ENCODE data around the gene CSNK1D.
"Not testable (repeated sequence)": the region's sequence is repeated elsewhere in the genome, so short reads cannot be mapped to it uniquely, and the experiment has no call there.

The CSNK1D gene

DNA sequence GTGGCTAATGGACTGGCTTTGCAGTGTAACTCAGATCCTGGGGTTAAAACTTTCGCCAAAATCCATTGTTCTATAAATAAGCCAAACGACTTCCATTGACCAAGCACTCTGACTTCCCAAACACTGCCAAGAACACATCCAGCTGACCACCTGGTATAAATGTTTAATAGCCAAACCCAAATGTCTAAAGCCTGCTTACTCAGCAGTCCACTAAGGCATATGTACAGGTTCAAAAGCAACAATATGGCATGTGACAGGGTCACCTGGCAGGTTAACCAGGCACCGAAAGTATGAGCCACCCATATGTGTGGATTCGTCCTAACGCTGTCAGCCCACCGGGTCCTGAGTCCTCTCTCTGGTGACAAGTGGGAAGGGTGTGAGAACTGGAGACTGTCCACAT lies 2.1 kb downstream of the CSNK1D start:
- no peak for DNase-seq

DNA sequence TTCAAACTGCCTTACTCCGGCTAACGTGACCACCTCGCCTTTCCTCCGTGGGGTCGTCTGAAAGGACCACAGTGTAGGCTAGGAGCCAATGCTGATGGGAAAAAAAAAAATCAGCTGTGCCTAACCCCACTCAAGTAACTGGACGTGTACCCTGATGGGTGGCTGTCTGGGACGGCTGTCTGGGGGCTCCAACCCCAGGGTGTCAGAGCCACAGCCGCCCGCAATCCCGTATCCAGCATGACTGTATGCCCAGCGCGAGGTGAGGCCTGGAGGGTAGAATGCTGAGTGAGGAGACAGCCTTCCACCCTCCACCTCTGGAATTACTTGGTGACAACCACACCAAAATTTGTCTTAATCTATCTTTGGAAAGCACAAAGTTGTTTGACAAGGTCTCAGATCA lies 2.8 kb downstream of the CSNK1D start:
- DNase-seq = no peak

DNA sequence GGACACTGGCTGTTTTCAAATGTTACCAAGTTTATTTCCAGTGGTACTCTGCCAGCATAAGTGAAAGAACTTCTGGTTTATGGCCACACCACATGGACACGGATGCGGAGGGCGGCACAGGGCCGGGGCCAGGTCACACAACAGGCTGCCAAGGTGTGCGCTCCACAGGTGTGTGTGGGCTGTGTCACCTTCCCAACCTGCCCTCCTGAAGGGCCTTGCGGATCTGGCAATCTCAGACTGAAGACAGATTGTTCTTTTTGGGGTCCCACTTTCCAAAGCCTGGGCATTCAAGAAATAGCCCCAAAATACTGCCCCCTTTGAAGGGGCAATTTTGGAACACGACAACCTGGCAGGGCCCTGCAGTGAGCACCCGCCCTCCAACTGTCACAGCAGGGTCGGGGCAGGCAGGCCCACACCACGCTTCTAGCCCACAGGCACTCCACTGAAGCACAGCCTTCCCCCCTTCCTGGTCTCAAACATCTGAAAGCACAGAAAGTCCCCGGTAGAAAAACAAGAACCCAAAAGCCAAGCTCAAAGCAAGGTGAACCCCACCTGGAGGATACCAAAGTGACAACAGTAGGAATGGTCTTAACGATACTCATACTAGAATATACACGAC lies 3.5 kb downstream of the CSNK1D start:
- DNase-seq = no peak

DNA sequence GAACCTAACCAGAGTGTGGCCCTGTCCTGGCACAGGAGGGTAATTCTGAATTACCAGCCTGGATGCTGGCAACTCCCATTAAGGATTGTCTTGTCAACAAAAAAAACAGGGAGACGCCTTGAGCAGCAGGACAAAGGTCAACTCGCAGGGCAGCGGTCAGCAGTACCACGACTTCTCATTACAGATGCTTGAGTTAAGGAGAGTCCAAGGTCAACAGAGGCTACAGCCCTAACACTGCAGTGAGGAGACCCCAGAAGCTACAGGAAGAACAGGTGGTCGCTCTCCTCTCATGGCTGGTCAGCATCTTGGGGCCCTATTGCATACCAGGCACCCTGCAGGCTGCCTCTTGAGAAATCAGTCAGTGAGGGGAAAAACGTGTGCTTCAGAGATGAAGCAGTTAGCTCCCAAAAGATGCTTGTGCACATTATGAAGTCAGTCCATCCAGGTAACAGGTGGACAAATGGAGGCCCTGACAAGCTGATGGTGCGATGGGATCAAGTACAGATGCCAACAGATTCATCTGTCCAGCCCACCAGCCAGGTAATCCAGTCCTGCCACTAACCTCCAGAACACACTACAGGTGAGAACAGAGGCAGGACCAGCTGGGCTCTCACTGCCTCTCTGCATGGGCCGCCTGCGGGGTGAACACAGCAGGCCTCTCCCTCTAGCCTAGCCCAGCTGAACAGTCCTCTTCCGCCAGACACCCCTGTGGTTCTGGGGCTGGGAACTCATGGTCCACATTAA lies 4.2 kb downstream of the CSNK1D start:
- no peak for DNase-seq

DNA sequence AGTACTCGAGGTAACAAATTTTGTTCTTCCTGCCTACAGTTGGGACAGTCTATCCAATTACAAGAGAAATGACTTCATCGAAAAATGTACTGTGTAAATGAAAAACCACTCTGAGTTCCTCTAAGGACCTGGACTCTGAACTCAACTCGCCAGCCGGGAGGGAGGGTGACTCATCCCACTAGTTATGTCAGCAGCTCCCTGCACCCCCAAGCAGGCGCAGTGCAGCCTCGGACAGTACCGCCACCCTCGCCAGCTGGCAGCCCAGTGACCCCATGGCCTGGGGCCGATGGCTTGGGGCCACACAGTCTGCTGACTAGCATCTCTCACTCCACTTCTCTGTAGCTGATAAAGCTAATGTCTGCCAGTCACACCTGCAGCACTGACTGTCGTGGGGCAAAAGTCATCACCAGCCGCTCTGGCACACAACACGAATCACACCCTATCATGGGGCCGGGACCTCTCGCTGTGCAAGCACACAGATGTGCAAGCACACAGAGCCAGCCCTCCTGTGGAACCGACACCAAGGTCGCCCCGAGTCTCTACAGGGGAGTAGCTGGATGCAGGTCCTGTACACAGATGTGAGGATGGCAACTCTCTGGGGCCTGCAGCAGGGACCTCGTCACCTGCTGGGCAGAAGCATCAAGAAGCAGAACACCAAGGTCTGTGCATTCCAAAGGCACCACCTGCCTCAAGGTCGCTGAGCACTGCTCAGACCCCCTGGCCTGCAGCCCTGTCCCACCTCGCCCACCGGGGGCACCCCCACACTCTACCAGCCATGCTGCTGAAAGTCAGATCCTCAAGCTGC lies 5.7 kb downstream of the CSNK1D start:
- DNase-seq = no peak

DNA sequence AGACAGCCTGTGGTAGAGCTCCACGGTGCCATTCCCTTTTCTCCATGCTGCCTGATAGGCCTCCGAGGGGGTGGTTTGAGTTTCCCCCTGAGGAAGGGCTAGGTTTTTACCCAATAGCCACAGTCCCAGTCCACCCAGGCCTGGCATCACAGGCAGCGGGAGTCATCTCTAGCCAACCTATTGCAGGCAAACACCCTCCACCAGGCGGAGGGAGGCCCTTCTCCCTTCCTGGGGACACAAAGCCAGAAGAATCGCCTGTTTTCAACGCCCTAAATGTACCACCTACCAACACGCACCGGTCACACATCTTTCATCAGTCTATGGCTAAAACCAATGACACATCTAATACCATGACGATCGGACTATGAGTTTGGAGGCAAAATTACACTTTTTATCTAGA lies 7.4 kb downstream of the CSNK1D start:
- no peak for DNase-seq

DNA sequence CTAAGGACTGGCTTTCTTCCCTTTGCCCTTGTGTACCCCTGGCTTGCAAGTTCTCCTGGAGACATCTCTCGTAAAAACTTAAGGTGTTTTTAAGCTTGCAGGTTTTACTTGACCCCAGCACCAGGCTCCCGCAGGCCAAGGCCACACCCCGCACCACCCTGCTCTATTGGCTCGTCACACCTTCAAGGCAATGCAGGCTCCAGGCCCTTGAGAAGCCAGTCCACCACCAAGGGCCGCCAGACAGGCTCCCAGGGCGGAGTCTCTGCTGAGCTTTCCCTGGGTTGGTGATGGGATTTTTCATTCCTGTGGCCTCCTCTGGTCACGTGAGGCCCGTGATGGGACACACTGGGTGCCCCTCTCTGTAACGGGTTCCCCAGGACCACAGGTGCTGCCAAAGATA lies 9.9 kb downstream of the CSNK1D start:
- no peak for DNase-seq

DNA sequence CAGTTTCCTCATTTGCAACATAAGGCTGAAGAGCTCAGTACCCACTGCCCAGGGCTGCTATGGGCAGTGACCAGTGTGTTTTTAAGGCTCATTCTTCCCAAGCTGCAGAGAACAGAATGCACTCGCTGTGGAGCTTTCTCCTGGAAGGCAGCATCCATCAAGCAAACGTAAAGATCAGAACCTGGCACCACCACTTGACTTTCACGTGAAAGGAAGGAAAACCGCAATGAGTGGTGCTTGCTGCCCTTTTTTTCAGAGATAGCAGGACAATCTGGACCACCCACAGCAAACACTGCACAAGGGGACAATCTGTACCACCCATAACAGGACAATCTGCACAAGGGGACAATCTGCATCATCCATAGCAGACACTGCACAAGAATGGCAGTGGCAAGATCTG lies 11.2 kb downstream of the CSNK1D start:
- no peak for DNase-seq

DNA sequence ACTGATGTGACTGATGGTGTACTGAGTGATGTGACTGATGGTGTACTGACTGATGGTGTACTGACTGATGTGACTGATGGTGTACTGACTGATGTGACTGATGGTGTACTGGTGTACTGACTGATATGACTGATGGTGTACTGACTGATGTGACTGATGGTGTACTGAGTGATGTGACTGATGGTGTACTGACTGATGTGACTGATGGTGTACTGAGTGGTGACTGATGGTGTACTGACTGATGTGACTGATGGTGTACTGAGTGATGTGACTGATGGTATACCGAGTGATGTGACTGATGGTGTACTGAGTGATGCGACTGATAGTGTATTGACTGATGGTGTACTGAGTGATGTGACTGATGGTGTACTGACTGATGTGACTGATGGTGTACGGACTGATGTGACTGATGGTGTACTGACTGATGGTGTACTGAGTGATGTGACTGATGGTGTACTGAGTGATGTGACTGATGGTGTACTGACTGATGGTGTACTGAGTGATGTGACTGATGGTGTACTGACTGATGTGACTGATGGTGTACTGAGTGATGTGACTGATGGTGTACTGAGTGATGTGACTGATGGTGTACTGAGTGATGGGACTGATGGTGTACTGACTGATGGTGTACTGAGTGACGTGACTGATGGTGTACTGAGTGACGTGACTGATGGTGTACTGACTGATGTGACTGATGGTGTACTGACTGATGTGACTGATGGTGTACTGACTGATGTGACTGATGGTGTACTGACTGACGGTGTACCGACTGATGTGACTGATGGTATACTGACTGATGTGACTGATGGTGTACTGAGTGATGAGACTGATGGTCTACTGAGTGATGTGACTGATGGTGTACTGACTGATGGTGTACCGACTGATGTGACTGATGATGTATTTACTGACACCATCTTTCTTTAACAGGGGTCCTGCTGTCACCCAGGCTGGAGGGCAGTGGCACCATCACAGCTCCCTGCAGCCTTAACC lies 13.2 kb downstream of the CSNK1D start:
- DNase-seq = not testable (repeated sequence)

DNA sequence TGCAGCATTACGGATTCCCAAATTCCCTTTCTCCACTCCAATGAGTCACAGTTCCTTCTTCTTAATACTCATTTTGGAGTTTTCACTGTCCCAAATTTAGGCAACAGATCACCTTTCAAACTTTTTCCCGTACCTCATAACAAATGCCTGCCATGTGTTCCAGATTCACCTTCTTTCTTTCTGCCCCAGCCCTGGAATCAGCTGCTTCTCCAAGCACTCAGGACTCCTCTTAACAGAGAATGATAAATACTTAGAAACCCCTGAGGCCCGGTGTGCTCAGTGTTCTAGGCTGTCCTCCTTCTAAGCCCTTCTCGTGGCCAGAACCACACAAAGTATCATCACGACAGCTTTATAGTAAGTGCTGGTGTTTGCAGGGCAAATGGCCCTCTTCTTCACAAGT lies 14.9 kb downstream of the CSNK1D start:
- no peak for DNase-seq

DNA sequence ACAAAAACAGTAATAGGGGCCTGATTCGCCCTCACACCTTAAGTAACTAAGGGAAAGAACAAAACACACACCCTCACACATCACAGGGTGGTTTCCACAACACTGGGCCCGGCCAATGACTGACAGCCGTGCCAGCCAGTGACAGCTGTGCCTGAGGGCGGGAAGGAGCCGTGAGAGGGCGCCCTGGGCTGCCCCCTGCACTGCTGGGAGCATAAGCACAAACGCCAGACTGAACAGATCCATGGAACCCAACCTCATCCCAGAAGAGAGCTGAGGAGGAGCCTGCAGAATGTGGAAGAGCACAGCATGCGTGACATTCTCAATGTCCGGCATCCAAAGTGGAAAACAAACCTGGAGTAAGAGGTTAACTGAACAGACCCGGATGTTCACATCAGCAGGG lies 16.0 kb downstream of the CSNK1D start:
- no peak for DNase-seq

DNA sequence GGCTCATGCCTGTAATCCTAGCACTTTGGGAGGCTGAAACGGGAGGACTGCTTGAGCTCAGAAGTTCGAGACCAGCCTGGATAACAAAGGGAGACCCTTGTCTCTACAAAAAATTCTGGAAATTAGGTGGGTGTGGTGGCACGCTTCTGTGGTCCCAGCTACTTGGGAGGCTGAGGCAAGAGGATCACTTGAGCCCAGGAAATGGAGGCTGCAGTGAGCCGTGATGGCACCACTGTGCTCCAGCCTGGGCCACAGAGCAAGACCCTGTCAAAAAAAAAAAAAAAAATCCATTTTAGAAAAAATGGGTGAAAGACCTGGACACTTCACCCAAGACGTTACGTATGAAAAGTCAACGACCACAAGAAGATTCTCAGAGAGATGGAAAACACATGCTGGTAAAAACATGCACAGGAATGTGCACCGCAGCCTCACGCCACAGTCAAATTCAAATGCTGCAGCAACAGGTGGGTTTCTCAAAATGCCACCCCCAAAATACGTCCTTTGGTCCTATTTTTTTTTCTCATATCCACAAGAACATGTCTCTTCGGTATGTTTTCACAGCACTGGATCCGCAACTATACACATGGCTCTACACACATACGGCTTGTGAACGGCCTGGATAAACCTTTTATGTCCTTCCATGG lies 17.1 kb downstream of the CSNK1D start:
- no peak for DNase-seq

DNA sequence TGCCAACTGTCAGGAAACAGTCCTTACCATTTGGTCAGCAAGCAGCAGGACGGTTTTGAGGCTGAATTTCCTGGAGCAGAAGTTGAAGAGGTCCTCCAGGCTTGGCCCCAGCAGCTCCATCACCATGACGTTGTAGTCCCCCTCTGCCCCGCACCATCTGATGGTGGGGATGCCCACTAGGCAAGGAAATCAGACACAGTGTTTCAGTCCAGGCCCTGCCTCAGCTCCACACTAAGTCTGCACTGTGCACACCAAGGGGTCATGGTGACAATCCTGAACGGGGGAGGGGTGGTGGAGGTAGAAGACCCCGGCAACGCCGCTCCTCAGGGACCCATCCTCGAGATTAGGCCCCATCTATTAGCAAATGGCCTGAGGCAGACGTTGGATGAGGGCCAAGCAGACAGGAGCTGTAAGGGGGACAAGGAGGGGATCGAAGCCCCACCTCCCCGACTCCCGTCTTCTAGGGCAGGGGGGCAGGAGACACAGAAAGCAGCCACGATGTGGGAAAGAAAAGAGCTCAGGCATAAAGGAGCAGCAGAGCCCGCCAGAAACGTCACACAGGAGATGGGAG lies 18.0 kb downstream of the CSNK1D start:
- no peak for DNase-seq

DNA sequence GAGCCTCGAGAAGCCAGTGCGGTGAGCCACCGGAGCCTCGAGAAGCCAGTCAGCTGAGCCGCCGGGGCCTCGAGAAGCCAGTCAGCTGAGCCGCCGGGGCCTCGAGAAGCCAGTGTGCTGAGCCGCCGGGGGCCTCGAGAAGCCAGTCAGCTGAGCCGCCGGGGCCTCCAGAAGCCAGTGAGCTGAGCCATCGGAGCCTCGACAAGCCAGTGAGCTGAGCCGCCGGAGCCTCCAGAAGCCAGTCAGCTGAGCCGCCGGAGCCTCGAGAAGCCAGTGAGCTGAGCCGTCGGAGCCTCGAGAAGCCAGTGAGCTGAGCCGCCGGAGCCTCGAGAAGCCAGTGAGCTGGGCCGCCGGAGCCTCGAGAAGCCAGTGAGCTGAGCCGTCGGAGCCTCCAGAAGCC lies 18.8 kb downstream of the CSNK1D start:
- not testable (repeated sequence) for DNase-seq

DNA sequence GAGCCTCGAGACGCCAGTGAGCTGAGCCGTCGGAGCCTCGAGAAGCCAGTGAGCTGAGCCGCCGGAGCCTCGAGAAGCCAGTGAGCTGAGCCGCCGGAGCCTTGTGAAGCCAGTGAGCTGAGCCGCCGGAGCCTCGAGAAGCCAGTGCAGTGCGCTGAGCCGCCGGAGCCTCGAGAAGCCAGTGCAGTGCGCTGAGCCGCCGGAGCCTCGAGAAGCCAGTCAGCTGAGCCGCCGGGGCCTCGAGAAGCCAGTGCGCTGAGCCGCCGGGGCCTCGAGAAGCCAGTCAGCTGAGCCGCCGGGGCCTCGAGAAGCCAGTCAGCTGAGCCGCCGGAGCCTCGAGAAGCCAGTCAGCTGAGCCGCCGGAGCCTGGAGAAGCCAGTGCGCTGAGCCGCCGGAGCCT lies 19.4 kb downstream of the CSNK1D start:
- DNase-seq = not testable (repeated sequence)

DNA sequence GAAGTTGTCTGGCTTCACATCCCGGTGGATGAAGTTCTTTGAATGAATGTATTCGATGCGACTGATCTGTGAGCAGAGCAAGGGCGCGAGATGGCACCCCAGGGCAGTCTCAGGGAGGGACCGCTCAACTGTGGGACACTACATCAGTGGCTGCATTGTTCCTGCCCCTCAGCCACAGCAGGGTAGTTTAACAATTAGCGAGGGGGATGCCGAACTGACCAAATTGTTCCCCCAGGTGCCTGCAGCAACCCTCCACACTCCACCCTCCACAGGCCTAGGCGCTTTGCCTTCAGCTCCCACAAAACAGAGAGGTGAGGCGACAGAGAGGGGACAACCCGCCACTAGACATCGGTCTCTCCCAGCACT lies 20.3 kb downstream of the CSNK1D start:
- DNase-seq = no peak

DNA sequence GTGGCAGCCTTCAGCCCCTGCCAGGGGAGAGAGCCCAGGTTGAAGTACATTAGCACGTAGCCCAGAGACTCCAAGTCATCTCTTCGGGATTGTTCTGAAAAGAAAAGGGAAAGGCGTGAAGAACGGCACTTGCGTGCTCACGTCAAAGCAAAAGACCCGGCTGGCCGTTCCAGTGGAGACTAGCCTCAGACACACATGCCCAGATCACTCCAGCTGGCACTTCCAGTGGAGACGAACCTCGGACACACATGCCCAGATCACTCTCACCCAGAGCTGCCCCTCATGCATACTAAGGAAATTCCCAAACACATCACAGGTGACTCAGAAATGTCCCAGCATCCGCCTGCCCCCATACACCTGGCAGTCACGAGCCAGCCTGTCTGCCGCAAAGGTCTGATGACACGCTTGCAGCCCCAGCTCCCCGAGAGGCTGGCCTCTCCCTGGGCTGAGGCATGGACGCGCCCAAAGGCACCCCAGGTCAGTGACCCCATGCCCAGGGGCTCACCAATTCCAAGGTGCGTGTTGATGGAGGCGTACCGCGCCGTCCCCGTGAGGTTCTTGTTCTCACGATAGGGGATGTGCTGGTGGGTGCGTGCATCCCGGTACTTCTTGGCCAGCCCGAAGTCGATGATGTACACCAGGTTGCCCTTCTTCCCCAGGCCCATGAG lies 20.9 kb downstream of the CSNK1D start:
- no peak for DNase-seq

DNA sequence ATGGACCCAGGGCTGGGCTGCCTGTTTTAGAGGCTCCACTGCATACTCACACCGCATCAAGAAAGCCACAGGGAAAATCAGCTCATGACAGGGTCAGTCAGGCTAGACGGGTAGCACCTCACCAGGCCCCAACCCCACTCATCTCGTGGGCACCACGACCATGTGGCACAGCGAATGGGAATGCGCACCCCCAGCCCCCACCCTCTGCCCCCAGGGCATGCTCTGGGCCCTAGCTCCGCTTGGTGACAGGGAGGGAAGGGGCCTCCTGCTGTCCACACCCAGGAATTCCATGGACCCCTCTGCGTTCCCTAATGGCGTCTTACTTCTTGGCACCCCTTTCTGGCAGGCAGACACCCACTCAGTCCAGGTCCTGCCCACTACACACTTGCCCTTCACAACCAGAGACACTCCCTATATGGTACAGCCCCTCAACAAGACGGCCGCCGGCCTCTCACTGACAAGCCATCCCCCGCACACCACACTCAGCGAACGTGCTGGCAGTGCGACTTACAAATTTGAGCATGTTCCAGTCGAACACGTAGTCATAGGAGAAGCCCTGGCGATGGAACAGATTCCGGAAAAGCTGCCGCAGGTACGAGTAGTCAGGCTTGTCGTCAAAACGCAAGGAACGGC lies 22.5 kb downstream of the CSNK1D start:
- no peak for DNase-seq

DNA sequence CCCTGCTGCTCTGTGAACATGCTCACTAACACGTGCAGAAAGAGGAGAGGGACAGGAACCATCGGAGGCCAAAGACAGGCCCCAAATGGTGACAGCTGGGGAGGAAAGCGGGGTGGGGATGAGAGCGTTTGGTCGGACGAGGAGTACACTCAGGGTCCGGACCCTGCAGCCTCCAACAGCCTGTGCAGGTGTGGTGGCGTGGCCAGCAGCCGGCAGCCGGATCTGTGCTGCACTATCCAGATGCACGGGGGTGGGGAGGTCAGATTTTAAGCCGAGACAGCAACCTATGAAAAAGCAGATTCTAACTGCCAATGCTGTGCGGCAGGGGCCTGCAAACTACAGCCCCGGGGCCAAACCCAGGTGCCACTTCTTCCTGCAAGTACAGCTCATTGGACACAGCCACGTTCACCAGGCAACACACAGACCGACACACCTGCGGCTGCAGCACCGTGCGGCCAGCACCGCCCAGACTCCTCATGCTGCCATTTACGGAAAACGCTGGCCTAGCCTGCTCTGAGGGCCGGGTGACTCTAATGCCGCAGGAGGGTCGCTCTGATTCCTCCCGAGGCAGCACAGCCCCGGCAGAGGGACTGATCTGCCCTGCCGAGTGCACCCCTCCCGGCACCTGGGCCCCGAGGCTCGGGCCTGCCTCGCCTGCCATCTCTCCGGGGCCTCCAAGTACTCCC lies 23.5 kb downstream of the CSNK1D start:
- DNase-seq = no peak
